GM12872 (cell line): Measurements from ENCODE around the gene USP2.

Experiments
- TF ChIP-seq, protein P1 (sequence below): IDR thresholded peaks from 3 replicates; pipeline ENCODE4 v1.5.1; 2011; ENCODE audit warnings: low read depth, mild to moderate bottlenecking, low read length, moderate library complexity; ENCODE audit not compliant: insufficient read depth

USP2 gene

DNA sequence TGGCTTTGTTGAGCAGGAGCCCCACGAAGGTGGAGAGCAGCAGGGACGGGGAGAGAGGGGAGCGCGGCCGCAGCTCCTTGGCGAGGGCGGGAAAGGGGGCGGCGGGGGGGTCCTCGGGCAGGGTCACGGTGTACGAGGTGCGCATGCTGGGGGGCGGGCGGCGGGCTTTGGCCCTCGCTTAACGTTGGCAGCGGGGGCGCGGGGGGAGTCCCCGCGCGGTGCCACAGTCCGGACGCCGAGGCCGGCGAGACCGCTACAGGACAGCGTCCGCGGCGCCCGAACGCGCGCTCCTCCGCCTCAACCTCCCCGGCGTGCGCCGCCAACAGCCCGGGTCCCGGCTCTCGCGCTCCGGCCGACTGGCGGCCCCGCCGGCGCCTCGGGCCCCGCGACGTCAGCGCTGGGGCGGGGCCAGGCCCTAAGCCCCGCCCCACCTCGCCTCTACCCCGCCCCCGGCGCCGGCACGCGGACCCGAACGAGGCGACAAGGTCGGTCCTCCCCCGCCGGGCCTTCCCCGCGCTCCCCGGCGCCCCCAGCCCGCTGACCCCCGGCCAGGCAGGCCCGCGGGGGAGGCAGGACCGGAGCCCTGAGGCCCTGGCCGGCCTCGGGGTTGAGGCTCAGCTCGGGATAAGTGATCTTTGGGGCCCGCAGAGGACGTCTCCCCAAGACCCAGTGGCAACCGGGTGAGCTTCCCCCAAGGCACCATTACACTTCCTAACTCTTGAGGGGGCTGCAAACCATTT, 17.5 kb downstream of the USP2 start:
- TF ChIP-seq, protein P1, sequence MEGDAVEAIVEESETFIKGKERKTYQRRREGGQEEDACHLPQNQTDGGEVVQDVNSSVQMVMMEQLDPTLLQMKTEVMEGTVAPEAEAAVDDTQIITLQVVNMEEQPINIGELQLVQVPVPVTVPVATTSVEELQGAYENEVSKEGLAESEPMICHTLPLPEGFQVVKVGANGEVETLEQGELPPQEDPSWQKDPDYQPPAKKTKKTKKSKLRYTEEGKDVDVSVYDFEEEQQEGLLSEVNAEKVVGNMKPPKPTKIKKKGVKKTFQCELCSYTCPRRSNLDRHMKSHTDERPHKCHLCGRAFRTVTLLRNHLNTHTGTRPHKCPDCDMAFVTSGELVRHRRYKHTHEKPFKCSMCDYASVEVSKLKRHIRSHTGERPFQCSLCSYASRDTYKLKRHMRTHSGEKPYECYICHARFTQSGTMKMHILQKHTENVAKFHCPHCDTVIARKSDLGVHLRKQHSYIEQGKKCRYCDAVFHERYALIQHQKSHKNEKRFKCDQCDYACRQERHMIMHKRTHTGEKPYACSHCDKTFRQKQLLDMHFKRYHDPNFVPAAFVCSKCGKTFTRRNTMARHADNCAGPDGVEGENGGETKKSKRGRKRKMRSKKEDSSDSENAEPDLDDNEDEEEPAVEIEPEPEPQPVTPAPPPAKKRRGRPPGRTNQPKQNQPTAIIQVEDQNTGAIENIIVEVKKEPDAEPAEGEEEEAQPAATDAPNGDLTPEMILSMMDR: no peak

DNA sequence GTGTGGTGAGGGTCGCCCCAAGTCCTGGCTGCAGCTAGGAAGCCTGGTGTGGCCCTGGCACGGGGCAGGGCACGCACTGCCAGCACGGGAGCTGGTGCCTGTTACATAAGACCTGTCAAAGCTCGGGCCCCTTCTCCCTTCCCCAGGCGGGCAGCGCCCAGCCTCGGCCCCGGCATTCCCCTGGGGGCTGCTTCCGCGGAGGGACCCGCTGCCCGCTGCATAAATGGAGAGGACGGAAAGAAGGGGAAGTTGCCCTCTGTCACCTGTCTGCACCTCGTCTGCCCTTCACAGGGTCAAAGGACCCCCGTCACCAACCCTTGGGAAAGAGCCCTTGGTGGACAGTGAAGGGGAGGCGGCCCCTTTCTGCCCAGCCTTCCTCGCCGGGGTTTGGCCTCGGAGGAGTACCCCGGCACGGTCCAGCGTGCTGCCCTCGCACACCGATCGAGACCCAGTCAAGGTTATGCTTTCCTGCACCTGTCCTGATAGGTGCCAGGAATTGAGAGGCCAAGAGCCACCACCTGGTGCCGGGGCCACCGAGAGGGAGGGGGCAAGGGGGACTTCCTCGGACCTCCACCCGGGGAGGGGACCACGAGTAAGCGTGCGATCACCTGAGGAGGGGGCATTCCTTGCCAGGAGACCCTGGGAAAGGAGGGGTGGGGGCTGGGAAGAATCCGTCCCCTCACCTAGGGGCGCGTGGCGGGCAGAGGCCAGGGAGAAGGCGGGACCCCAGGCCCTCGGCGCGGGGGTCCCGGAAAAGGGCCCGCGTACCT, 18.2 kb downstream of the USP2 start:
- TF ChIP-seq, protein P1: no peak

DNA sequence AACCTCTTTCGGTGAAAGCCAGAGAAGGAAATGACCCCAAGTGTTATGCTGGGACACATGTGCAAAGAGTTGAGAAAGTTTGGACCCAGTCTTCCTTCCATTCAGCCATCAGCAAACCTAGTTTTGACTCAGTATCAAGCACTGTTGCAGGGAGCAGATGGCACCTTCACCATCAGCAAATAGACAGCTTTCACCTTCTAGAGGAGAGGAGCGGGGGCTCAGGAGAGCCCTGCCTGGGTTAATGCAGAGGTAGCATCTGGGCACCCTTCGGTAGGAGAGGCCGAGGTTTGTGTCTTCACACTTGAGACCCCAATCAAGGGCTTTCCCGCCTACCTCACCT, 18.8 kb downstream of the USP2 start:
- TF ChIP-seq, protein P1: no peak

DNA sequence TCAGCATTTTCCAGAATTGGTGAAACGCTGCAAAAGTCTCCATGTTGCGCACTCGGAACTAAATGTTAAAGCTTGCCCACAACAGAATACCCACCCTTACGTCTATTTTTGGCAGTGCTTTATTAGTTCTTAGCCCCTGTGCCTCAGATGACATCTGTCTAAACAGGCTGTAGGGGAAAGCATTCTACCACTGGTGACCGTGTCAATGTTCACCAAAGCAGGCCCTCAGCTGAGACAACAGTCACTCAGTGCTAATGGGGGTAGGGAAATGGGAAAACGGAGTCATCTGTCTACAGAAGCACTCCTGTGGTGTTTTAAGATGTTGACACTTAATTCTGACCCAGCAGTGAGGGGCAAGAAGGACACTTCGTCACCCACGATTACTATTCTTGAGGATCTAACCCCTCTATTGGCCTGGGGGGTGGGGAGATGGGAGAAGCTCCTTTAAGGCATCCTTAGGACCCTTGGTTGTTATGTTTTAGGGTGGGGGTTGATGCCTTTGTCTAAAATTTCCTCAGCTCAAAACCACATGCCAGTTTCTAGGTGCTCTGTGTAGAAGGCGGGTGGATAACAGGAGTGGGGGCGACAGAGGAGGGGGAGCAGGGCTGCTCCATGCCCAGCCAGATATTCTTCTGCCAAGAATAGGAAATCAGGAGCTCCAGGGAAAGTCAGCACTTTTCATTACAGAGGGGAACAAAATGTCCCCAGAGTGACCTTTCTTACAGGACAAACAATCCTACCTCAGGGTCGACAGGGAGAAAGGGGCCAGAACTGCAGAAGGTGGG, 19.4 kb downstream of the USP2 start:
- TF ChIP-seq, protein P1: no peak

DNA sequence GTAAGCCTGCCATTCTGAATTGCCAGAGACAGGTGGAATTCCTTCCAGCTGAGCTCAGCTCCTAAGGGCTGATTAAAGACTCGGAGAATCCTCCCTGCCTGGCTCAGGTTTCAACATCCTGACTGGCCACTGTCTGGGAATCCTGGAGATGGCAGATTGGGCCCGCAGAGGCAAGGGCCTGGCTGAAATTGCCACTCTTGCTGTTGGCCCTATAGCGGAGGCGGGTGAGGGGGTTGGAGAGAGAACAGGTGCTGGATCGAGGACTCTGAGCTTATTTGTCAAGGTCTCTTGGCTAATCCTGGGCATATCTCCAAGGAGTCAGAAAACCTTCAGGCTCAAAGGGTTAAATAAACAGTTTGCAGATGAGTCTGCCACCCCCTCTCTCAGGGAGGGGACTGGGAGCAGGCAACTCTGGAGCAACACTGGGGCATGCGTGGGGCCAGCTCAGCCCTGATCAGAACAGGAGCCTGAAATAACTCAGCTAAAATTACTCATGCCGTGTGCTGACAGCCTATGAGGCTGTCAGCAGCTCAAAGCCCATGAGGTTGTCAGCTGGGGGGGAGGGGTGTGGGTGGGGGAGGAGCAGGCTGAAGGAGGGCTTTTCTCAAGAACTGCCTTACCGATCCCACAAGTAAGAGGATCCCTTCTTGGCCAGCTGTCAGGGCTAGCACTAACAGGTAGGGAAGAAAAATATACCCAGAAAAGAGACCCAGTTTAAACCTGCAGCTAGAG, 20.3 kb downstream of the USP2 start:
- TF ChIP-seq, protein P1: no peak

DNA sequence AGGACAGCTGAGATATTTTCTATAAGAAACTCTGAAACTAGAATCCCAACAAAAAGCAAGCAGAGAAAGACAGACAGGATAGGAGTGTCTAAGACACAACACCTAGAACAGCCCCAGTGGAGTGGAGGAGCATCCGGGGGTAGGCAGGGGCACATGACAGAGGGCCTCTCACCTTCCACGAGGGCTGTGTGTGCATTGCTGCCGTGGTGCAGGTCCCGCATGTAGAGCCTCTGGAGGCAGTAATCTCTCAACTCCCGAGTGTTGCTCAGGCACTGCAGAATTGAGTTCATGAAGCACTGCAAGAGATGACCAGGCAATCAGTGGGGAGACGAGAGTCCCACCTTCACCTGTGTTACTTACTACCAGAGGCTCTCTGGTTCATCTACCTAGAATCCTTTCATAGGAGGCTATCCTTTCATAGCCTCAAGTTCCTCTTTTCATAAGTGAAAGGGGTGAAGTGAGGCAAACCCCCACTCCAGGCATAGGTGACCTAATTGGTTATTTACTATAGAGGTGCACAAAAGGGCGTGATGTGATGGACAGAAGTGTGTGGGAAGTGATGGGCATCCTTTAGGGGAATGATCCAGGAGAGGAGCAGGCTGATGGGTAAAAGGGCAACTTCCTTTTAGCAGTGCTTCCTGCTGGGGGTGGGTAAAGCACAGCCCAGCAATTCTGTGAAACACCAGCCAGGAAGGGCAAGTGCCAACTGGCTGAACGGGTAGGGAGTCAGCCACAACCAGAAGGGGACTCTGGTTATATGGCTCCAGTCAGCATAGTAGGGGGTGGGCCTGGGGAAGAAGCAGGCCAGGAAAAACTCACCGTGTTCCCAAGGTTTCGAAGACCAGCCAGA, 21.9 kb downstream of the USP2 start:
- TF ChIP-seq, protein P1: no peak
